Esophagus mucosa (tissue), 1 donor: Measurements from ENCODE around the gene PSORS1C1. TPM values are rescaled to one million over a fixed set of nuclear protein-coding genes. Genes with fewer than 3 reads are reported as not detected.

ENCODE experiments used
- ATAC-seq: fragments of 200-7000 bp; cut with Tn5 transposase; one replicate; pipeline ENCODE4 v1.9.1; 2020
- total RNA-seq: library from RNA; stranded (reverse); gene quantifications from one replicate; pipeline ENCODE4 v1.2.4, GENCODE V29; 2023
- donor health status: DM: yes; HTN: yes; CAD: no.

The PSORS1C1 gene
- total RNA-seq, 1 donor from 2014 or later: 0.20 TPM

DNA sequence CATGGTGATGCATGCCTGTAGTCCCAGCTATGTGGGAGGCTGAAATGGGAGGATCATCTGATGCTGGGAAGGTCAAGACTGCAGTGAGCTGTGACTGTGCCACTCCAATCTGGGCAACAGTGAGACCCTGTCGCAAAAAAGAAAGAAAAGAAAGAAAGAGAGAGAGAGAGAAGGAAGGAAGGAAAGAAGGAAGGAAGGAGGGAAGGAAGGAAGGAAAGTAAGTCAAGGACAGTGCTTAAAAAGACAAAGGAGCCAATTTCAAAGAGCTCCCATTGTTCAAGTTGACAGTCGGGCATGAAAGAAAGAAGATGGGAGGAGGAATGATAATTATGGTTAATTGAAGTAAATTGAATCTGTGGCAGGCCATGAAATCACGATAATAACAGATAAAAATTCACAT is 18.4 kb upstream of the PSORS1C1 start:
- no peak for ATAC-seq

DNA sequence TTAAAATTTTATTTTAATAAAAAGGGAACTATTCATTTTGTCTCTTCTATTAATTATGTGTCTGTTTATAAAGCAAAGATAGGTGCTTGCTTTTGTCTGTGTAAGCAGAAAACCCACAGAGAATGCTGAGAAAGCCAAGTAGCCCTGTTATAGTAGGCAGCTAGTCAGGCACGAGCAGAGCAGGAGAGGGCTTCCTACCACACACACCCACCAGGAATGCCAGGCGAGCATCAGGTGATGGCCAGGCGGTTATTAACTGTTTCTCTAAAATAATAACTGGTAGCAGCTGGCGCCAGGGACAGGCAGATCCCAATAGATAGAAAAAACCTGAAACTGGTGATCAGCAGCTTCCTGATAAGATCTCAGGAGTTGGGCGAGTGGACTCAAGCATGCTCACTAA is 17.9 kb upstream of the PSORS1C1 start:
- no peak for ATAC-seq

GRCh38 chr6:31098449-31098938 is 16.1 kb upstream of the PSORS1C1 start:
- no peak for ATAC-seq

GRCh38 chr6:31103136-31103535 is 11.5 kb upstream of the PSORS1C1 start:
- no peak for ATAC-seq

GRCh38 chr6:31107052-31107451 is 7.5 kb upstream of the PSORS1C1 start:
- no peak for ATAC-seq

- no peak for ATAC-seq
Observed at GRCh38 chr6:31110825-31111582, 3.6 kb upstream of the PSORS1C1 start.

DNA sequence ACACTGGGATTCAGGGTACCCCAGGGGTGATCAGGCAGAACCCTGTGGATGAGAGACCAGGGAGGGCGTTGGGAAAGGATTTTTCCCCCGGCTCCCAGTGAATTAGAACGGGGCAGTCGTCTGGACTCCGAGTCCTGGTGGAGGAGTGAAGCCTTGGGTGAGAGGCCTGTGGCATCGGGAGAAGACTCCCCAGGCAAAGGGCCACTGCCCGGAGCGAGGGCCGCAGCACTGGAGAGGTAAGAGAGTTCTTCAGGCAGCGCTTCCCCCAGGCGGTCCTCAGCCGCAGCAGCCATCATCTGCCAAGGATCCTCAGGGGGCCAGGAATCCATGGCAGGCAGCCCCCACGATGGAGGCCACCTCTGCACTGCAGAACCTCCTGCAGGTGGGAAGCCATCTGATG is 2.9 kb upstream of the PSORS1C1 start:
- ATAC-seq: no peak

DNA sequence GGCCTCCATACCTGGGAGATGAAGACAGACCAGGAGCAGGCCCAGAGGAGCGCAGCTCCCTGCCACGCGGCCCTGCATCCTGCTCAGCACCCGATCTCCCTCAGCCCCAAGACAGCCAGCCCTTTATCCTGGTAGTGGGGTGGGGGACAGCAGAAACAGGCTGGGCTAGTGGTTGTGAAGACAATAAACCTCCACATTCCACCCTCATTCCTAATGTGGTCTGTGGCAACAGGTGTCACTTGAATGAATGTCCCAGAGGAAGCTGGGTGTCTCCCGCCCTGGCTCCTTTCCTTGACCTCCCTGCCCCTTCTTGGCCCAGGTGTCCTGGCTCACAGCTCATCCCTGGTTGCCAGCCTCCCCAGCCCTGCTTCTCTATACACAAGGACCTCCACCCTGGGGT is 2.1 kb upstream of the PSORS1C1 start, which contains the start of gene C6orf15:
Gene C6orf15 (minus strand): TSS at position 98 of the 400 bp plus-strand sequence. CDS start 20 bp downstream, at position 78.
- no peak for ATAC-seq

DNA sequence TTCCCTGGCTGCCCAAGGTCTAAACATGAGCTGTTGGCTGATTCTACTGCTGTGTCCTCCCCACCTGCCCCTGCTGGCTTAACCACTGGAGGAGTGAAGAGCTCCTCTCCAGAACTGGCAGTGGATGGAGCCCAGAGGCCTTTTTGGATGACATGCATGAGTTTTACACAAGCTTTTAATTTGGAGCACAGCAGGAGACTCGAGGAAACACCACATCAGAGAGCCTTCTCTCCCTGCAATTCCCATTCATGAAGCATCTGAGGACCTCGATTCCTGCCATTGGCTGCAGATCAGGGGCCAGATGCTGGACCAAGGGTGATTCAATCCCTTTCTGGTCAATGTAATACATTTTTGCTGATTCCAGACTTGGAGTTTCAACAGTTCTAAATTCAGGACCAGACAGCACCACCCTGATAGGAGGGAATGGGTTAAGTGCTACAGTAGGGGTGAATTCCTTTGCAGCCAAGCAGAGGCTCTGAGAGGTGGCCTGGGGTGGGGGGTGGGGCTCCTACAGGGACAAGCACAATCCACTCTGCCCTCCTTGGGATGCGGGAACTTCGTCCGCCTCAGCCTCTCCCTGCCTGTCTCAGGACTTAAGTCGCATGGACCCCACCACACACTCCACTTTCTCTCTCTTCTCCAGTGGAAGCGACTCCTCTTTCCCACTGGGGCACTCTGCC is 599 bp upstream of the PSORS1C1 start:
- ATAC-seq: no peak

DNA sequence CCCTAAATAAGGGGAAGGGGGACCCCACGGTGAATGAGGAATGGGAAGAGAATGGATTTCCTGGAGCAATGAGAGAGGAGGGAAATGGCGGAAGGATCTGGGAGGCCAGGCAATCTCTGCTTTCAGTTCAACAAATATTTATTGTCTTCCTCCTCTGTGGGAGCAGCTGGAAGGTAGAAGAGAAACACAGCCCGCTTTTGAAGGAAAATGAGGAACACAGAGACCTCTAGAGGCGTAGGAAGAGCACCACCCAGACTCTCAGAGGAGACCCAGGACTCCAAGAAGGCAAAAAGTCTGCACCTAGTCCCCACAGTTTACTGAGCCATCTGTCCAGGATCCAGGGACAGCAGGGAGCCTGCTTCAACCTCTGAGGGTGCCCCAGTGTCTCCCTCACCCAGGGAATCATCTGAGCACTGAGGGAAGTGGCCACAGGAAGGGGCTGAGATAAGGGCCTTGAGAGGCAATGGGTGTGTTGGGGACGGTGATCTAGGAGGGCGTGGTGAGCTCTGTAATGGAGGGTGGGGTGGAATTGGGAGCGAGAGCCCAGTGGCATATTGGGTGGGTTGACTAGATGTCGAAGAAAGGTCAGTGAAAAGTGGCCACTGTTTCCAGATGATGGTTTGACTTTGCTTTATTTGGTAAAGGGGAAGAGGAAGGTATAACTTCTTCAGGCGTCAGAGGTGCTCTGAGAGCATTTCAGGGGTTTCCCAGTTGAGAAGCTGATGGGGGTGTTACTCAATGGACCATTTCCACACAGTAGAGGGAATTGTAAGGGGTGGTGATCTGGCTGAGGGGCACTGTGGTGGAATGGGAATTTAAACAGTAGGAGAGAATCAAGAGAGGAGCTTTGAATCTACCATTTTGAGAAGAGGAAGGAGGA is 610 bp downstream of the PSORS1C1 start:
- ATAC-seq: no peak

DNA sequence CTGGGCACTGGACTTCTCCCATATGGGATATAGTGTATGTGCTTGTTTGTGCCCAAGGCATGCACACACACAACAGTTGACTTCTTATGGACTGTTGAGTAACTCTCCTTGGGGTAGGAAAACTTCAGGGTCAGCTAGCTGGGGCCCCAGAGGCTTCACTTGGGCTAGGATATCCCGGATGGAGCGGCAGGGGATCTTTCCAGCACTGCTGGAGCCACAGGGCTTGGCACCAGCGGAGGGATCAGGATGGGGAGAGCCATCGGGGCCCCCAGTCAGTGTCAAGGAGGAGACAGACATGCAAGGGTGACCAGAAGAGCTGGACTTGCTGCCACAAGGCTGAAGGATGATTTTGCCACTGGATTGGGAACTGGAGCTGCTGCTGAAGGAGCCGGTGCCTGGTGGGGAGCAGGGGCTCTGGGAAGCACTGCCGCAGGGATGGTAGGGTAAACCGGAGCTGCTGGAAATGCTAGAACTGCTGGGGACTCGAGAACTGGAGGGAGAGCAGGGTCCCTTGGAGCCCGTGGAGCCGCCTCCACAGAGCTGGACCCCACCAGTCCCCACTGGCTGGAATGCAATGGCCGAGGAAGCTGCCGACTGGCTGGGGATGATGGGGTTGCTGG is 1.5 kb downstream of the PSORS1C1 start:
- ATAC-seq: no peak

DNA sequence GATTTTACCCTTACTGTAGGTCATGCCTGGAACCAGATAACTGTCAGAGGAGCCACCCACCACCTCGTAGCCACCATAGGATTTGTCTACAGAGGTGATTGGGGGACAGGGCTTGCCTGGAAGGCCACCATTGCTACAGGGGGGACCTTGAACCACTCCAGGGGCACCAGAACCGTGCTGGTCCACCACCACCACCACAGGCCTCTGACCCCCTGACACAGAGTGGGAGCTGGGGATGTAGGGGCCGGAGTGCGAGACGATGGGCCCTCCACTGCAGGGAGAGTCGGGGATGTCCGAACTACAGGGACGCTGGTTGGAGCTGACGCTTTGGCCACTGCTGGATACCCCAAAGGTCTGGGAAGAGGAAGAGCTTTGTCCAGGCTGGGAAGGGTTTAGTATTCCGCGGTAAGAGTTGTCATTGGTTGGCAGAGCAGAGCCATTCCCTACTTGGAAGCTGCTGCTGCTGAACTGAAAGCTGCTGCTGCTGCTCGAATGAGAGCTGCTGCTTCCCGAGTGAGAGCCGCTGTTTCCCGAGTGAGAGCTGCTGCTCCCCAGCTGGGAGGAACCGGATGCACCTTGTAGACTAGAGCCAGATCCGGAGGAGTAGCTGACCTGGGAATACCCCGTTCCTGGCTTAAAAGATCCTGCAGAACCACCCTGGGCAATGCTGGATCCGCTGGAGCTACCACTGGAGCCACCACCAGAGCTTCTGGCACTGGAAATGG is 2.2 kb downstream of the PSORS1C1 start:
- no peak for ATAC-seq

DNA sequence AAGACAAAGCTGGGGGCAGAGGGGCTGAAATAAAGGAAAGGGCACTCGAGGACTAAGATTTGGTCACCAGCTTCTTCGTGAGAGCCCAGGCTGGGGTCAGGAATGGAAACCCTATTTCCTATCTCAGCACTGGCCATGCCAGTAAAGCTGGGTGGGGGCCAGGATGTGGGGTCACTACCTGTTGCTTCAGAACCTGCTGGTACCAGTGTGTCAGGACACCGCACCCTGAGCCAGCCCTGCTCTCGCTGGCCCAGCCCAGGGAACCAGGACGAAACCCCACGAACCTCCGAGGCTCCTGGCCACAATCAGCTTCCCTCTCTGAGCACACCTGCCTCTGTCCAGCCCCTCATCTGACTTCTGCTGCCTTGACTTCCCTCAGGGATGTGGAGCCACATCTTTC is 3.6 kb downstream of the PSORS1C1 start:
- ATAC-seq: no peak

GRCh38 chr6:31120151-31120915 is 5.7 kb downstream of the PSORS1C1 start, which contains the start of gene CDSN:
CDSN (minus strand) TSS chr6:31120446; CDS start chr6:31120419, 27 bp downstream.
- ATAC-seq: no peak

DNA sequence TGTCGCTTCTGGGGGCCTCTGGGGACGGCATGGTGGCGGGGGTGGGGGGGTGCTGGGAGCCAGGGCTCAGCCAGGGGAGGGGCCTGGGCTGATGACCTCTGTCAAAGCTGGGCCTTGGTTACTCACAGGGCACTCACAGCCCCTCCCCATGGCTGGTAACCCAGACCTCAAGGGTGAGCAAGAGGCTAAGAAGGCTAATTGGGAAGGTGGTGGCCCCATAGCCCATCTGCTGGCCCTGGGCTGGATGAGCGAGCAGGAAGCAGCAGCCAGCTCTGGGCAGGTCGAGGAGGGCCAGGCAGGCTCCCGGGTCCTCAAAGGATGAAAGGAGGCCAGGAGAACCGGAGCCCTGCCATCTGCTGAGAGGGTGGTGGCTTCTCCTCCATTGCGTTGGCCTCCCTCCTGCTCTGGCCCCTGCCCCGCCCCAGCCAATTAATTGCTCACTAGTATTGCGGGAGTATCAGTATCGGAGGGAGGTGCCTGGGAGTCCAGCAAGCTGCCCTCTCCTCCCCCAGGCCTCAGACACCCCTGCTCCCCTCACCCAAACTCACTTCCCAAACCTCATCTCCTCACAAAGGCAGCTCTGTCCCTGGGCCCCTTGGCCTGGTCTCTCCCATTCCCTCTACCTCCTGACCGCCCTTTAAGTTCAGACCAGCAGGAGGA is 6.7 kb downstream of the PSORS1C1 start:
- ATAC-seq: no peak

GRCh38 chr6:31122791-31123706 is 8.4 kb downstream of the PSORS1C1 start:
- peak; percentile 19 for ATAC-seq

DNA sequence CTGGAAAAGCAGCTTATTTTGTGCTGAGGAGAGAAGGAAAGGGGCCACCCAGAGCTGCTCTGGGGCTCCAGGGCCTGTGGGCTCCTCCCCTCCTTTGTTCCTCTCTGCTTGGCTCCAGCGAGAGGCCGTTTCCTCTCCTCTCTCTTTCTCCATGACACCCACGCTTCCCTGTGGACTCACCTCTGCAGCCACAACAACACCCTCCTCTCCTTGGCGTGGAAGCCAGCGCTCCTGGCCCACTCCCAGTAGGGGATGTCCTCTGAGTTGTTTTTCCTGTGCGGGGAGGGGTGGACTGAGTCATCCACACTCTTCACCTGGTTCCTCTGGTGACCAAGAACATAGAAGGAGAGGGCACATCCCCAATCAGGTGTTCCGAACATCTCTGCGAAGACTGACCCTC is 10.6 kb downstream of the PSORS1C1 start:
- peak; percentile 81 for ATAC-seq

DNA sequence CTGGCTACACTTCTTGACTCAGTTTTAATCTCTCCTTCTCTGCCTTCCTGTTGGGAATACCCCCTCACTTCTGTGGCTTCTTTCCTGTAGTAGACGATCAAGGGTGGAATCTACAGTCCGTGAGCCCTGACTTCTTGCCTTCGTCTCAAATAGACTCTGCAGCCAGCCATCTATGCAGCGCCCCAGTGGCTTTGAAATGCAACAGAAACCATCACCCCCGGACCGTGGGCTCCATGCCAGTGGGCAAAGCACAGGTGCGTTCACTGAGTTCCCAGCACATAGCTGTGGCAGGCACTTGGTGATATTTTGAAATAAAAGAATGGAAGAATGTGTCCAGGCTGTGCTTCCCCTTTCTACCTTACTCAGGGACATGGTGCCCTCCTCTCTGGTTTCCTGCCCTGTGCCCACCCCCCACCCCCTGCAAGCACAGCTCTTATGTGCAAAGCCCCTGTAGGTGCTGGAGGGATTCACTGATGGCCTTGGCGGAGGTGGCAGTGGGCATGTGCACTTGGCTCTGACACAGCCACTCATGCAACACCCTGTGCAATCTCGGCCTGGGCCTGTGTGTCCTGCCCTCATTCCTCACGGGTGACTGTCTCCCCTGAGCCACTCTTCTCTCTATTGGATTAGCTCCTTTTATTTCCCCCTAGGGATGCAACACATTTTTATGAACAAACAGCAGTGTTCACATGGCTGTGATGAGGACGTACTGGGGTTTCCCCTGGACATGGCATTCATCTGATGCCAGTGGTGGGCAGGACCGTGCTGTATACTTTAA is 11.2 kb downstream of the PSORS1C1 start:
- ATAC-seq: peak; percentile 80
